ENCODE data around the gene ZNF385B. TPM values are rescaled to one million over a fixed set of nuclear protein-coding genes. Genes with fewer than 3 reads are reported as not detected.

Gene ZNF385B
- total and polyA plus RNA-seq, 5 donors from 2014 or later, result not detected

- H3K4me3 ChIP-seq (ENCODE audit: low read depth, low read length), result no peak overlapping the region
- H3K9me3 ChIP-seq (ENCODE audit: control insufficient read depth in 2 of 2, low read length in 2 of 2), result no peaks in the 10 kb centered on the region
- H3K36me3 ChIP-seq (ENCODE audit: control insufficient read depth, insufficient read depth, low read length), result no peaks in the 10 kb centered on the region
- no peak overlapping the region for H3K27ac ChIP-seq (ENCODE audit: insufficient read depth, low read length, poor library complexity, severe bottlenecking)
- H3K4me1 ChIP-seq (ENCODE audit: control insufficient read depth, insufficient read depth, low read length, poor library complexity, severe bottlenecking), result no peaks in the 10 kb centered on the region
- no peak for DNase-seq
- H3K4me1 Mint-ChIP-seq, result no peaks in the 10 kb centered on the region
- no peak overlapping the region for H3K27ac Mint-ChIP-seq
- peaks cover 2% of the 10 kb centered on the region for H3K27me3 ChIP-seq (ENCODE audit: control insufficient read depth, insufficient read depth, low read length)
- no peak for ATAC-seq (ENCODE audit: low read depth in 2 of 2)
- H3K9me3 Mint-ChIP-seq, result peaks cover 0 to 5% (median 0%) of the 10 kb centered on the region in 7 donors
- no peaks in the 10 kb centered on the region for H3K36me3 Mint-ChIP-seq
- H3K27me3 Mint-ChIP-seq, result peaks cover 11% of the 10 kb centered on the region
- H3K4me3 Mint-ChIP-seq, result no peak overlapping the region
These were observed 348.2 kb downstream of the ZNF385B start for GRCh38 chr2:179513181-179513580.

- Histone ChIP-seq H3K9me3 (ENCODE audit: control insufficient read depth in 2 of 2, low read length in 2 of 2) (no peaks in the 10 kb centered on the region), H3K4me3 (ENCODE audit: low read depth, low read length) (no peak overlapping the region), H3K27ac (ENCODE audit: insufficient read depth, low read length, poor library complexity, severe bottlenecking) (no peak overlapping the region), H3K4me1 (ENCODE audit: control insufficient read depth, insufficient read depth, low read length, poor library complexity, severe bottlenecking) (no peaks in the 10 kb centered on the region), H3K36me3 (ENCODE audit: control insufficient read depth, insufficient read depth, low read length) (no peaks in the 10 kb centered on the region), H3K27me3 (ENCODE audit: control insufficient read depth, insufficient read depth, low read length) (peaks cover 2% of the 10 kb centered on the region)
- Mint-ChIP-seq H3K4me1 (no peaks in the 10 kb centered on the region), H3K4me3 (no peak overlapping the region), H3K9me3 (peaks cover 0 to 5% (median 0%) of the 10 kb centered on the region in 7 donors), H3K27me3 (peaks cover 11% of the 10 kb centered on the region), H3K27ac (no peak overlapping the region), H3K36me3 (no peaks in the 10 kb centered on the region)
- no peak for DNase-seq
- ATAC-seq (ENCODE audit: low read depth in 2 of 2), result no peak
These were observed 349.0 kb downstream of the ZNF385B start for GRCh38 chr2:179512281-179513035.

GRCh38 chr2:179511105-179511789 is 350.2 kb downstream of the ZNF385B start:
- H3K27me3 Mint-ChIP-seq, result peaks cover 11% of the 10 kb centered on the region
- Histone ChIP-seq H3K27ac (ENCODE audit: insufficient read depth, low read length, poor library complexity, severe bottlenecking) (no peak overlapping the region), H3K4me1 (ENCODE audit: control insufficient read depth, insufficient read depth, low read length, poor library complexity, severe bottlenecking) (no peaks in the 10 kb centered on the region), H3K9me3 (ENCODE audit: control insufficient read depth in 2 of 2, low read length in 2 of 2) (no peaks in the 10 kb centered on the region), H3K36me3 (ENCODE audit: control insufficient read depth, insufficient read depth, low read length) (no peaks in the 10 kb centered on the region), H3K27me3 (ENCODE audit: control insufficient read depth, insufficient read depth, low read length) (peaks cover 2% of the 10 kb centered on the region), H3K4me3 (ENCODE audit: low read depth, low read length) (no peak overlapping the region)
- ATAC-seq (ENCODE audit: low read depth in 2 of 2) (no peak), DNase-seq (no peak)
- peaks cover 0 to 5% (median 0%) of the 10 kb centered on the region in 7 donors for H3K9me3 Mint-ChIP-seq
- no peak overlapping the region for H3K27ac Mint-ChIP-seq
- H3K36me3 Mint-ChIP-seq, result no peaks in the 10 kb centered on the region
- no peak overlapping the region for H3K4me3 Mint-ChIP-seq
- H3K4me1 Mint-ChIP-seq, result no peaks in the 10 kb centered on the region

GRCh38 chr2:179495315-179495714 is 366.1 kb downstream of the ZNF385B start:
- H3K27ac ChIP-seq (ENCODE audit: insufficient read depth, low read length, poor library complexity, severe bottlenecking), result no peak overlapping the region
- H3K4me3 Mint-ChIP-seq, result no peak overlapping the region
- no peaks in the 10 kb centered on the region for H3K4me1 Mint-ChIP-seq
- no peaks in the 10 kb centered on the region for H3K9me3 ChIP-seq (ENCODE audit: control insufficient read depth in 2 of 2, low read length in 2 of 2)
- no peaks in the 10 kb centered on the region for H3K27me3 ChIP-seq (ENCODE audit: control insufficient read depth, insufficient read depth, low read length)
- H3K36me3 Mint-ChIP-seq, result no peaks in the 10 kb centered on the region
- H3K4me1 ChIP-seq (ENCODE audit: control insufficient read depth, insufficient read depth, low read length, poor library complexity, severe bottlenecking), result no peaks in the 10 kb centered on the region
- DNase-seq, result no peak
- ATAC-seq (ENCODE audit: low read depth in 2 of 2), result no peak
- H3K9me3 Mint-ChIP-seq, result peaks cover 1 to 13% (median 3%) of the 10 kb centered on the region in 7 donors
- no peaks in the 10 kb centered on the region for H3K27me3 Mint-ChIP-seq
- H3K4me3 ChIP-seq (ENCODE audit: low read depth, low read length), result no peak overlapping the region
- H3K36me3 ChIP-seq (ENCODE audit: control insufficient read depth, insufficient read depth, low read length), result no peaks in the 10 kb centered on the region
- no peak overlapping the region for H3K27ac Mint-ChIP-seq

- Histone ChIP-seq H3K4me1 (ENCODE audit: control insufficient read depth, insufficient read depth, low read length, poor library complexity, severe bottlenecking) (no peaks in the 10 kb centered on the region), H3K9me3 (ENCODE audit: control insufficient read depth in 2 of 2, low read length in 2 of 2) (no peaks in the 10 kb centered on the region), H3K36me3 (ENCODE audit: control insufficient read depth, insufficient read depth, low read length) (no peaks in the 10 kb centered on the region), H3K27me3 (ENCODE audit: control insufficient read depth, insufficient read depth, low read length) (no peaks in the 10 kb centered on the region), H3K4me3 (ENCODE audit: low read depth, low read length) (no peak overlapping the region), H3K27ac (ENCODE audit: insufficient read depth, low read length, poor library complexity, severe bottlenecking) (no peak overlapping the region)
- H3K4me3 Mint-ChIP-seq, result no peak overlapping the region
- ATAC-seq (ENCODE audit: low read depth in 2 of 2) (no peak), DNase-seq (no peak)
- no peaks in the 10 kb centered on the region for H3K4me1 Mint-ChIP-seq
- no peak overlapping the region for H3K27ac Mint-ChIP-seq
- H3K9me3 Mint-ChIP-seq, result peaks cover 0 to 6% (median 0%) of the 10 kb centered on the region in 7 donors
- H3K36me3 Mint-ChIP-seq, result no peaks in the 10 kb centered on the region
- no peaks in the 10 kb centered on the region for H3K27me3 Mint-ChIP-seq
These were observed 372.8 kb downstream of the ZNF385B start for GRCh38 chr2:179488563-179488962.

GRCh38 chr2:179487010-179487731 is 374.2 kb downstream of the ZNF385B start:
- DNase-seq, result no peak
- no peak for ATAC-seq (ENCODE audit: low read depth in 2 of 2)
- Mint-ChIP-seq H3K4me1 (no peaks in the 10 kb centered on the region), H3K27ac (no peak overlapping the region), H3K36me3 (no peaks in the 10 kb centered on the region), H3K9me3 (peaks cover 0 to 3% (median 0%) of the 10 kb centered on the region in 7 donors), H3K4me3 (no peak overlapping the region), H3K27me3 (peaks cover 5% of the 10 kb centered on the region)
- Histone ChIP-seq H3K9me3 (ENCODE audit: control insufficient read depth in 2 of 2, low read length in 2 of 2) (no peaks in the 10 kb centered on the region), H3K27ac (ENCODE audit: insufficient read depth, low read length, poor library complexity, severe bottlenecking) (no peak overlapping the region), H3K4me1 (ENCODE audit: control insufficient read depth, insufficient read depth, low read length, poor library complexity, severe bottlenecking) (no peaks in the 10 kb centered on the region), H3K27me3 (ENCODE audit: control insufficient read depth, insufficient read depth, low read length) (no peaks in the 10 kb centered on the region), H3K36me3 (ENCODE audit: control insufficient read depth, insufficient read depth, low read length) (no peaks in the 10 kb centered on the region), H3K4me3 (ENCODE audit: low read depth, low read length) (no peak overlapping the region)

- no peak overlapping the region for H3K27ac Mint-ChIP-seq
- H3K9me3 Mint-ChIP-seq, result no peaks in the 10 kb centered on the region
- no peaks in the 10 kb centered on the region for H3K4me1 Mint-ChIP-seq
- Histone ChIP-seq H3K4me1 (ENCODE audit: control insufficient read depth, insufficient read depth, low read length, poor library complexity, severe bottlenecking) (no peaks in the 10 kb centered on the region), H3K36me3 (ENCODE audit: control insufficient read depth, insufficient read depth, low read length) (no peaks in the 10 kb centered on the region), H3K27me3 (ENCODE audit: control insufficient read depth, insufficient read depth, low read length) (no peaks in the 10 kb centered on the region), H3K9me3 (ENCODE audit: control insufficient read depth in 2 of 2, low read length in 2 of 2) (no peaks in the 10 kb centered on the region), H3K27ac (ENCODE audit: insufficient read depth, low read length, poor library complexity, severe bottlenecking) (no peak overlapping the region), H3K4me3 (ENCODE audit: low read depth, low read length) (no peak overlapping the region)
- no peaks in the 10 kb centered on the region for H3K36me3 Mint-ChIP-seq
- DNase-seq (no peak), ATAC-seq (ENCODE audit: low read depth in 2 of 2) (no peak)
- peaks cover 7% of the 10 kb centered on the region for H3K27me3 Mint-ChIP-seq
- H3K4me3 Mint-ChIP-seq, result no peak overlapping the region
These were observed 378.3 kb downstream of the ZNF385B start for GRCh38 chr2:179483131-179483530.
